NCI-H1694 treated with DMSO at 0.1 percent for 48 hours (cell line): ENCODE data around the gene PFN2.

Source experiments
- DNase-seq: peaks from one replicate; lab custom pipeline; 2025; lab: John Stamatoyannopoulos, UW

PFN2 gene

DNA sequence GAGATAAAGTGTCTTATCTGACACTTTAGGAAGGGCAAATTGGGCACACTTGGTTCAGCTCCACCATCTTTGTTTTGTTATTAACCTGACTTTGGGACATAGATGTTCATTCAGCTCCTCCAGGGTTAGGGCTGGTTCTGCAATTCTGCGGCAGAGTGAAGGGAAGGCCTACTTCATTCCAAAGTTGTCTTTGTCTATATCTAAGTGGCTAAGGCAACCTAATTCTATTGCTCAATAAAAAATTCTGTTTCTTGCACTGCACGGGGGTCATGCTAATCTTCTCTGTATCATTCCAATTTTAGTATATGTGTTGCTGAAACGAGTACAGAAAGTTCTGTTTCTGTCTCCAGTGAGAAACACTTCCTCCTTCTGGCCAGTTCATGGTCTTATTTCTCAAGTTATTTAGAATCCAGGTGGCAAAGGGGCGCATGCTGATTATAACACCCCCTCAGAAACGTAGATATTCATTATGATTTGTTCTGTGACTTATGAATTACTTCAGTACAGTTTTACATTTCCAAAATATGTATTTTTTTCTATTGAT is 53.5 kb downstream of the PFN2 start:
- DNase-seq, result no peak
